ENCODE data around the gene SLC34A3.

DNA sequence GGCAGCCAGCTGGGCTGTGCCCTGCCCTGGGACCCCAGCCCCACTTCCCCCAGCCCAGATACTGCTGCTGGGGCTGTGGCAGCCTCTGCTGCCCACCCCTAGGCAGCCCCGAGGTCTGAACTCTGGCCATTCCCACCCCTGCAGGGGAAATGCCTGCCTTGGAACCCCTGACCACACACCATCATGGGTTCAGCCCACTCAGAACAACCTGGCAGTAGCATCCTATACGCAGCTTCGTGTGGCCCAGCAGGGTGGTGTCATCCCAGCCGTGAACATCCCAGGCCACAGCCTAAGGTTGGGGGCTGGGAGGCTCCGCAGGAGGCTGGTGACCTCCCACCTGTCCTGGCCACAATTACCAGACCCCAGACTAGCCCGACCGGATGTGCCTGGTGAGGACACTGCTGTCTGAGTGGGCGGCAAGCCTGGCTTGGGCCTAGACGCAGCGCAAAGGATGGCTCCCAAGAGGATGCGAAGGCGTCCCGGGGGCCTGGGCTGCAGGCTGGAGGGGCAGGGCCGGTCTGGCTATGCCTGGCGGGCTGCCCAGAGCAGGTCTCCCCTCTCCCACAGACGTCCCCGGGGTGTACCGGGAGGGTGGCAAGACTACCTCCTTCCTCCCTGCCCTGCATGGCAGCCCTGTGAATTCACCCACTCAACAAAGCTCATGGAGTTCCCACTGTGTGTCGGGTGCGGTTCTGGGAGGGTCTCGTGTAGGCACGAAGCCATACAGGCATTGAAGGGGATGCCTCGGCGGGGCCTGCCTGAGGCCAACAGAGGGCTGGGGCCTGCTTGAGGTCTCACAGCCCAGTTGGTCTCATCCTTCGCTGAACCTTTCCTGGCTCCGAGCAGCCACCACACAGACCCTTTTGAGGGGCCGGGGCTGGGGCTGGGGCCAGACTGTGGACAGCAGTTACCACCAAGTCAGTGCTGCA, 1.5 kb upstream of the SLC34A3 start:
- TF ChIP-seq TARDBP (IDR thresholded peaks at IDR 0.05) (no peak), HDGF (IDR thresholded peaks at IDR 0.05; ENCODE audit: borderline replicate concordance) (no peak)
